Measurements from ENCODE around the gene EVX2.

EVX2 gene

GRCh38 chr2:176088048-176088936, 4.5 kb upstream of the EVX2 start:
- H3K4me3 ChIP-seq (ENCODE audit: low read depth, low read length) = peak overlapping the region; percentile 24
- peak; percentile 79 for TF ChIP-seq CTCF (IDR thresholded peaks at IDR 0.05; ENCODE audit: low read depth, low read length, missing control alignments)
- in situ Hi-C loops (cut with HindIII; ENCODE audit: low sequenced_read_pairs) = loop anchor here (25.0 kb wide), 1 partner anchor 1176 kb away; no protein-coding TSS in a partner anchor
- DNase-seq (ENCODE audit: low read depth) = peak; percentile 13

- in situ Hi-C loops (cut with HindIII; ENCODE audit: low sequenced_read_pairs) = loop anchor here (25.0 kb wide), 1 partner anchor 1175 kb away; no protein-coding TSS in a partner anchor
These were observed 3.7 kb upstream of the EVX2 start for GRCh38 chr2:176087330-176088047.

GRCh38 chr2:176085861-176086771, 2.4 kb upstream of the EVX2 start:
- peak; percentile 58 for TF ChIP-seq CTCF (IDR thresholded peaks at IDR 0.05; ENCODE audit: low read depth, low read length, missing control alignments)
- peak; percentile 12 for DNase-seq (ENCODE audit: low read depth)
- H3K4me3 ChIP-seq (ENCODE audit: low read depth, low read length) = no peak overlapping the region
- in situ Hi-C loops (cut with HindIII; ENCODE audit: low sequenced_read_pairs) = loop anchor here (25.0 kb wide), 1 partner anchor 1174 kb away; no protein-coding TSS in a partner anchor

More at GRCh38 chr2:176087330-176088047, 3.7 kb upstream of the EVX2 start:
- H3K4me3 ChIP-seq (ENCODE audit: low read depth, low read length) = peak overlapping the region; percentile 24
- no peak for DNase-seq (ENCODE audit: low read depth)
- no peak for TF ChIP-seq CTCF (IDR thresholded peaks at IDR 0.05; ENCODE audit: low read depth, low read length, missing control alignments)

GRCh38 chr2:176085120-176085788, 1.5 kb upstream of the EVX2 start:
- no peak for DNase-seq (ENCODE audit: low read depth)
- TF ChIP-seq CTCF (IDR thresholded peaks at IDR 0.05; ENCODE audit: low read depth, low read length, missing control alignments) = no peak
- H3K4me3 ChIP-seq (ENCODE audit: low read depth, low read length) = no peak overlapping the region
- in situ Hi-C loops (cut with HindIII; ENCODE audit: low sequenced_read_pairs) = loop anchor here (25.0 kb wide), 1 partner anchor 1173 kb away; no protein-coding TSS in a partner anchor

- TF ChIP-seq CTCF (IDR thresholded peaks at IDR 0.05; ENCODE audit: low read depth, low read length, missing control alignments) = no peak
- H3K4me3 ChIP-seq (ENCODE audit: low read depth, low read length) = no peak overlapping the region
- in situ Hi-C loops (cut with HindIII; ENCODE audit: low sequenced_read_pairs) = loop anchor here (25.0 kb wide), 1 partner anchor 1172 kb away; no protein-coding TSS in a partner anchor
- DNase-seq (ENCODE audit: low read depth) = no peak
These were observed 903 bp upstream of the EVX2 start for GRCh38 chr2:176084611-176085119.
